CD4-positive, alpha-beta T cell treated with Interleukin-21 for 1 hour (primary cell): ENCODE results near the gene TOMM40L.
A peak's percentile ranks its signal among the peaks of the same experiment; 100 is the strongest.

Source experiments
- DNase-seq: peaks from one replicate; pipeline ENCODE4 v3.0.0-alpha.2; 2020

The TOMM40L gene

GRCh38 chr1:161197560-161198193 is 28.2 kb upstream of the TOMM40L start:
- DNase-seq, result no peak

GRCh38 chr1:161198194-161198896 is 27.5 kb upstream of the TOMM40L start:
- DNase-seq, result no peak

- no peak for DNase-seq
Observed at GRCh38 chr1:161198897-161199431, 26.9 kb upstream of the TOMM40L start, which contains the start of gene ADAMTS4. Gene ADAMTS4, minus strand, starts transcription at chr1:161199054. Its CDS starts 427 bp downstream, at chr1:161198627.

GRCh38 chr1:161199506-161200139 is 26.2 kb upstream of the TOMM40L start:
- DNase-seq, result no peak

GRCh38 chr1:161200421-161200991 is 25.4 kb upstream of the TOMM40L start:
- DNase-seq, result peak; percentile 60

GRCh38 chr1:161200992-161201835 is 24.6 kb upstream of the TOMM40L start:
- no peak for DNase-seq

GRCh38 chr1:161201836-161202712 is 23.8 kb upstream of the TOMM40L start, which contains the start of gene NDUFS2:
Gene NDUFS2, plus strand, starts transcription at chr1:161202367. Its CDS starts 19 bp downstream, at chr1:161202386.
- peak; percentile 98 for DNase-seq

- DNase-seq, result no peak
Observed at GRCh38 chr1:161206411-161207140, 19.3 kb upstream of the TOMM40L start.

- no peak for DNase-seq
Observed at GRCh38 chr1:161207173-161207572, 18.7 kb upstream of the TOMM40L start.

- peak; percentile 80 for DNase-seq
Observed at GRCh38 chr1:161209790-161210409, 16.0 kb upstream of the TOMM40L start.

GRCh38 chr1:161214369-161214768 is 11.5 kb upstream of the TOMM40L start:
- DNase-seq, result no peak

GRCh38 chr1:161215076-161215475 is 10.8 kb upstream of the TOMM40L start, which contains the start of gene FCER1G:
Gene FCER1G, plus strand, starts transcription at chr1:161215295. Its CDS starts 27 bp downstream, at chr1:161215322.
- peak; percentile 24 for DNase-seq

- DNase-seq, result peak; percentile 27
Observed at GRCh38 chr1:161216945-161217712, 8.7 kb upstream of the TOMM40L start.

GRCh38 chr1:161217831-161218230 is 8.0 kb upstream of the TOMM40L start:
- no peak for DNase-seq

GRCh38 chr1:161218301-161219077 is 7.4 kb upstream of the TOMM40L start:
- no peak for DNase-seq

GRCh38 chr1:161219078-161219892 is 6.6 kb upstream of the TOMM40L start:
- no peak for DNase-seq

GRCh38 chr1:161220002-161220401 is 5.9 kb upstream of the TOMM40L start:
- no peak for DNase-seq
